Endothelial cell of hepatic sinusoid (primary cell): ENCODE data around the gene SNTG2.
"Not testable (repeated sequence)": the region's sequence is repeated elsewhere in the genome, so short reads cannot be mapped to it uniquely, and the experiment has no call there.

Experiments
- in situ Hi-C: cut with HindIII; loops from 2 replicates; pipeline ENCODE4 v1.10.0; 2017; ENCODE audit warnings: low sequenced_read_pairs

Gene SNTG2

GRCh38 chr2:1227274-1227900 lies 276.7 kb downstream of the SNTG2 start:
- in situ Hi-C loops = no loop called here

DNA sequence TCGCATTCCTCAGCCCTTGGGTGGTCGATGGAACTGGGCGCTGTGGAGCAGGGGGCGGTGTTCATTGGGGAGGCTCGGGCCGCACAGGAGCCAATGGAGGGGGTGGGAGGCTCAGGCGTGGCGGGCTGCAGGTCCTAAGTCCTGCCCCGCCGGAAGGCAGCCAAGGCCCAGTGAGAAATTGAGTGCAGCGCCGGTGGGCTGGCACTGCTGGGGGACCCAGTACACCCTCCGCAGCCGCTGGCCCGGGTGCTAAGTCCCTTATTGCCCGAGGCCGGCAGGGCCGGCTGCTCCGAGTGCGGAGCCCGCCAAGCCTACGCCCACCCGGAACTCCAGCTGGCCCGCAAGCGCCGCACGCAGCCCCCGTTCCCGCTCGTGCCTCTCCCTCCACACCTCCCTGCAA lies 278.9 kb downstream of the SNTG2 start:
- in situ Hi-C loops = not testable (repeated sequence)

GRCh38 chr2:1230155-1230893 lies 279.7 kb downstream of the SNTG2 start:
- in situ Hi-C loops = no loop called here

DNA sequence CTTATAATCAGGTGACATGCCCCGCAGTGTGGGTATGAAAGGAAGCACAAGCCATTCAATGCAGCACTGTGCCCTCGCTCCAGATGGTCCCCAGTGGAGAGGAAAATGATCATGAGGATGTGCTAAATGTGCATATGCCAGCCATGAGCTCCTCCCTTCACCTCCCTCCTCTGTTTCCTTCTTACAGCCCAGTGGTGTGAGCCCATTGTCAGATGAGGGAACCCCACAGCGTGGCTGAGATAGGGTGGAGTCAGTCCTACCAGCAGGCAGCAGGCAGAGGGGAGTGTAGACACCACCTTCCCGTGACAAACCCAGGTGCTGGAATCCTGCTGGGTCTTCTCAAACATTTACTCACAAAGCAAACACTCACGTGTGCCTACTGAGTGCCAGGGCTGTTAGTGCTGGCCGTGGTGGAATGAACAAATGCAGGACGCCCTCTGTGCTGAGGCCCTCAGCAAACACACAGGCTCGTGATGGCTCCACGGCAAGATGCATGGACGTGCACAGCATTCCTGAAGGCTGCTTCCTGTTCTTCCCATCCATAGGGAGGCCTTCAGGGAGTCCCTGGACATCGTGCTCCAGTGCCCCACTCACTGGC lies 280.9 kb downstream of the SNTG2 start:
- in situ Hi-C loops = no loop called here

- in situ Hi-C loops = no loop called here
Measured at GRCh38 chr2:1233281-1233680, 282.6 kb downstream of the SNTG2 start.

GRCh38 chr2:1234731-1235308 lies 284.2 kb downstream of the SNTG2 start:
- in situ Hi-C loops = no loop called here

DNA sequence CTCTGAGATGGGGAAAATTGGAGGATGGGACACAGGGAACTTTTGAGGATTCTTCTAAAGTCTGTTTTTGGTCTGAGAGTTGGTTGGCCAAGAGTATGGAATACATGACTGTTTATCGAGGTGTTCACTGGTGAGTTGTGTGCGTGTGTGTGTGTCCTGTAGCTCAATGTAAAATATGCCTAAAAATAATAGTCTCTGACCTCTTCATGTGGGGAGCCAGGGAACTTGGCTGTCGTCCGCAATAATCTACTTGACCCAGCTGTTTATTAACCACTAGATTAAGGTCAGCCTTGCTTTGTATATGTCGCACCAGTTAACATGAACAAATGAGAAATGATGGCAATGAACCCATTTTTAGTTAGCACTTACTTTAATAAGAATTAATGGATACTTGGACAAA lies 285.2 kb downstream of the SNTG2 start:
- in situ Hi-C loops = no loop called here

DNA sequence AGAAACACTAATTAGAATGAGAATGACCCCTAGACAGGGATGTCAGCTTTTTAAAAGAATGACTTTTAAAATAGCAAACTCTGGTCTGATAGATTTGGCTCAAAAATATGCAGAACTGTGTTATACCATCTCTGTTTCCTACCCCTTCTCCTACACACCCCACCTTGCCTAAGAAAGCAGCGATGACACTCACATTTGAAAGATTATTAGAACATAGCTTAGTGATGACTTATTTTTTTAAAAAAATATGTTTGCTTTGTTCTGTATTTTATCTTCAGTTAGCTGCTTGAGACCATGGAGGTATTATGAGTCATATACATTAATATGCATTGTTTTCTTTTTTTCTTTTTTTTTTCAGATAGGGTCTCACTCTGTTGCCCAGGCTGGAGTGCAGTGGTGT lies 286.0 kb downstream of the SNTG2 start:
- in situ Hi-C loops = no loop called here

GRCh38 chr2:1237783-1238182 lies 287.1 kb downstream of the SNTG2 start:
- in situ Hi-C loops = no loop called here

- in situ Hi-C loops = no loop called here
Measured at GRCh38 chr2:1238598-1239138, 288.0 kb downstream of the SNTG2 start.

- in situ Hi-C loops = no loop called here
Measured at GRCh38 chr2:1245193-1245592, 294.5 kb downstream of the SNTG2 start.

GRCh38 chr2:1246239-1246638 lies 295.6 kb downstream of the SNTG2 start:
- in situ Hi-C loops = no loop called here

- in situ Hi-C loops = no loop called here
Measured at GRCh38 chr2:1246991-1247390, 296.3 kb downstream of the SNTG2 start.

DNA sequence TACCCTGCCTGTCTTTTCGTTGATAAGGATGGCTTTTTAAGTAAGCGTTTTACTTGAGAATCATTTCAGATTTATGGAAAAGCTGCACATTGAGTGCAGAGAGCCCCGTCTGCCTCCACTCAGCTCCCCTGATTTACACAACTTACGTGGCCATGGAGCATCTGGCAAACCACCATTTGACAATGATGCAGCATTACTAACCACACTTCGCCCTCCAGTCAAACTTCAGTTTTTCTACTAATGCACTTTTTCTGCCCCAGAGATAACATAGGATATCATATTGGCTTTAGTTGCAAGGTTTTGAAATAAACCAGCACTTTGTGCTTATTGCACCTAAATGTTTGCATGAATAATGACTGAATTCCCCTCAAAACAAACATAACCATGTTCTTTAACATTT lies 297.5 kb downstream of the SNTG2 start:
- in situ Hi-C loops = no loop called here

GRCh38 chr2:1249897-1250687 lies 299.4 kb downstream of the SNTG2 start:
- in situ Hi-C loops = no loop called here

GRCh38 chr2:1251520-1251919 lies 300.9 kb downstream of the SNTG2 start:
- in situ Hi-C loops = no loop called here

GRCh38 chr2:1253629-1254028 lies 303.0 kb downstream of the SNTG2 start:
- in situ Hi-C loops = no loop called here

- in situ Hi-C loops = no loop called here
Measured at GRCh38 chr2:1254662-1255343, 304.2 kb downstream of the SNTG2 start.

- in situ Hi-C loops = no loop called here
Measured at GRCh38 chr2:1256632-1257324, 306.1 kb downstream of the SNTG2 start.

DNA sequence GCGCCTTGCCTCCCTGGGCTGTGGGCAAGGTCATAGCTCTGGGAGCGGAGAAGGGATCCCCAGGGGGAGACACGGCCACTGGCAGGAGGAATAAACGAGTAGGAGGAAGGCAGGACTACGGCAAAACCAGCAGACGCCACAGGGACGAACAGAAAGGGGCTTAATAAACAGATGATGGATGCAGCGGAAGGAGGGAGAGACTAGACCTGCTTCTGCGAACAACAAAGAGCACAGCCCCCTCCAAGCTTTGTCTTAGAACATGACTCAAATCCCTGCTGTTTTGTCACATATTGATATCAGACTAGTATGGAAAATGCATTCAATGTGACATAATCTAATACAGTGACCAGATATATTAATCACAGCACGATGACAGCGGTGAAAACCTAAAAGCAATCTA lies 306.7 kb downstream of the SNTG2 start:
- in situ Hi-C loops = no loop called here
